ENCODE data around the gene ARAP1. TPM values are rescaled to one million over a fixed set of nuclear protein-coding genes. Genes with fewer than 3 reads are reported as not detected.

Gene ARAP1
- total and polyA plus RNA-seq, 2 of the 8 experiments (the other 6 are each of a cell fraction or from before 2014, with no cell fraction given): 25.7 to 61.6 TPM

DNA sequence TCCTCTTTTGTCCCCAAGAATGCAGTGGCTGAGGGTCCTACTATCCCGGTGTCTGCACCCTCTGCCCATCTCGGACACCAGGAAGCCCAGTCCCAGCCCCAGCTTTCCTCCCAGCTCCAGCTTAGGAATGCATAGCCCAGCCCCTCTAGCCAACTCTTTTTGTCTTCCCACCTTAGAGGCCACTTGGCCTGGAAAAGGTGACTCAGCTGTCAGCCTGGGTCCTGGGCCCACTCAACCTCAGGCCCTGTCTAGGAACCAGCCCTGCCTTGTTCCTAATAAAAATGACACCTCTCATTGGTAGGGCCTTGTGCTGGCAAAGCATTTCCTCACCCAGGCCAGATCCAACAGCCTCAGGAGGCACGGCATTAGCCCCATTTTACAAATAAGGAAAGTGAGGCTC, 106.2 kb downstream of the ARAP1 start:
- H3K4ac ChIP-seq (replicated peaks; ENCODE audit: insufficient read length, low read depth, low read length): no peak overlapping the region
- H3K23me2 ChIP-seq (ENCODE audit: low read depth, low read length): peaks cover 9% of the 10 kb centered on the region; the same call in 1 of the 2 replicates
- no peak overlapping the region for H3K14ac ChIP-seq (ENCODE audit: insufficient read length)
- H3K27ac ChIP-seq (ENCODE audit: low read depth, low read length): no peak overlapping the region
- H4K5ac ChIP-seq (ENCODE audit: insufficient read length, low read depth, low read length): no peak overlapping the region
- H3K79me2 ChIP-seq (ENCODE audit: control insufficient read depth in 1 of 2, insufficient read depth in 2 of 2, low read length in 2 of 2): no peaks in the 10 kb centered on the region
- FAIRE-seq (no peak), DNase-seq (ENCODE audit: low read depth in 1 of 2, low spot score in 2 of 2) (no peak)
- H3K18ac ChIP-seq (ENCODE audit: extremely low read depth, low read length): no peak overlapping the region
- H3K56ac ChIP-seq (replicated peaks; ENCODE audit: insufficient read length, low read depth, low read length): no peak overlapping the region
- peaks cover 13 to 25% (median 22%) of the 10 kb centered on the region in 4 experiments for H3K27me3 ChIP-seq (replicated peaks in 1 of 4; ENCODE audit: control insufficient read depth in 3 of 4, extremely low read depth in 1 of 4, insufficient read depth in 3 of 4, low read length in 3 of 4)
- H3K36me3 ChIP-seq (ENCODE audit: control insufficient read depth in 2 of 4, insufficient read depth in 4 of 4, low read length in 3 of 4): no peaks in the 10 kb centered on the region
- no peaks in the 10 kb centered on the region for H3K9me3 ChIP-seq (ENCODE audit: insufficient read depth in 2 of 2, low read depth in 1 of 2, low read length in 1 of 2)
- no peak overlapping the region for H2AFZ ChIP-seq (ENCODE audit: low read length)
- H3K9ac ChIP-seq (replicated peaks in 1 of 4; ENCODE audit: extremely low read depth in 1 of 4, low read depth in 3 of 4, low read length in 3 of 4): no peak overlapping the region
- no peak overlapping the region for H2BK12ac ChIP-seq (ENCODE audit: low read depth, low read length)
- H4K91ac ChIP-seq (replicated peaks; ENCODE audit: insufficient read length, low read length): no peak overlapping the region
- POLR2A ChIA-PET (ENCODE audit: partially characterized antibody): no interaction called here
- H3K4me1 ChIP-seq (replicated peaks in 1 of 4; ENCODE audit: control insufficient read depth in 3 of 4, insufficient read depth in 4 of 4, low read length in 3 of 4): peaks cover 0 to 2% (median 0%) of the 10 kb centered on the region in 4 experiments; a peak in 1 of 7 replicates
- no peak overlapping the region for H2BK5ac ChIP-seq (ENCODE audit: low read depth, low read length)
- H3K23ac ChIP-seq (ENCODE audit: insufficient read length): no peak overlapping the region
- H2BK120ac ChIP-seq (replicated peaks; ENCODE audit: low read depth, low read length): no peak overlapping the region
- TF ChIP-seq, protein P1, sequence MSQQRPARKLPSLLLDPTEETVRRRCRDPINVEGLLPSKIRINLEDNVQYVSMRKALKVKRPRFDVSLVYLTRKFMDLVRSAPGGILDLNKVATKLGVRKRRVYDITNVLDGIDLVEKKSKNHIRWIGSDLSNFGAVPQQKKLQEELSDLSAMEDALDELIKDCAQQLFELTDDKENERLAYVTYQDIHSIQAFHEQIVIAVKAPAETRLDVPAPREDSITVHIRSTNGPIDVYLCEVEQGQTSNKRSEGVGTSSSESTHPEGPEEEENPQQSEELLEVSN (IDR thresholded peaks at IDR 0.05): no peak
- TF ChIP-seq CTBP2 (IDR thresholded peaks at IDR 0.05; ENCODE audit: borderline replicate concordance, insufficient read depth, insufficient read length, low read length): no peak
- TF ChIP-seq SP1 (IDR thresholded peaks at IDR 0.05; ENCODE audit: low read depth, low read length): no peak
- TF ChIP-seq JUND (IDR thresholded peaks at IDR 0.05; ENCODE audit: low read length): no peak
- TF ChIP-seq NRF1 (IDR thresholded peaks at IDR 0.05; ENCODE audit: low read depth, low read length): no peak
- TF ChIP-seq CBX5 (IDR thresholded peaks at IDR 0.05; ENCODE audit: low read depth, low read length): no peak
- no peak for TF ChIP-seq TAF7 (optimal IDR thresholded peaks at IDR 0.05; ENCODE audit: borderline replicate concordance, low read depth, low read length)
- no peak for TF ChIP-seq SP4 (IDR thresholded peaks at IDR 0.05; ENCODE audit: low read length)
- no peak for TF ChIP-seq POLR2A (IDR thresholded peaks at IDR 0.05; ENCODE audit: control extremely low read depth in 1 of 2, low read depth in 2 of 2, low read length in 2 of 2)
- no peak overlapping the region for H2BK20ac ChIP-seq (ENCODE audit: low read length)
- H2BK15ac ChIP-seq (ENCODE audit: low read length): no peak overlapping the region
- no peak overlapping the region for H3K4me3 ChIP-seq (ENCODE audit: extremely low read depth in 1 of 4, insufficient read depth in 2 of 4, low read depth in 3 of 4, low read length in 4 of 4)
- H2AK5ac ChIP-seq (ENCODE audit: low read depth, low read length): no peak overlapping the region
- CTCF ChIA-PET (ENCODE audit: partially characterized antibody): interaction anchor here (0.6 to 39.6 kb wide), 12 partner anchors 8 to 418 kb away, joined by 3 to 624 read pairs (median 4); no protein-coding TSS in a partner anchor
- 86% methylated on average over 3 of the region's 3 CpGs; no CpG with 5 or more reads in 1 of the 2 experiments for WGBS, 2 experiments (ENCODE audit: extremely low coverage in 1 of 2, insufficient coverage in 1 of 2, insufficient read length in 1 of 2, insufficient replicate concordance in 2 of 2, low coverage in 1 of 2, low lambda C conversion rate in 2 of 2, missing lambda C conversion rate in 1 of 2)
- no peaks in the 10 kb centered on the region for H3K79me1 ChIP-seq (ENCODE audit: low read depth, low read length)
- no peak overlapping the region for H3K4me2 ChIP-seq (ENCODE audit: insufficient read depth in 1 of 2, low read depth in 2 of 2, low read length in 2 of 2)
- no peak overlapping the region; the same call in 1 of the 2 replicates for H4K8ac ChIP-seq (ENCODE audit: extremely low read depth, insufficient read depth, low read length)
- peaks cover 0 to 2% of the 10 kb centered on the region in 2 experiments for H4K20me1 ChIP-seq (replicated peaks in 1 of 2; ENCODE audit: control insufficient read depth in 1 of 2, insufficient read depth in 2 of 2, low read length in 2 of 2)

All from H1 (cell line).